PC-9 (cell line): ENCODE data around the gene CD55. TPM values are rescaled to one million over a fixed set of nuclear protein-coding genes. Genes with fewer than 3 reads are reported as not detected.

Experiments used
- BruUV-seq: library from RNA; stranded (reverse); fragments of 400-500 nt; replicated peaks from 2 replicates; lab custom pipeline; 2021; lab: Mats Ljungman, UMichigan
- CTCF ChIA-PET: fragments of 300-600 bp; sonication (Branson Sonifier 250); formaldehyde crosslinking; loops from one replicate; lab custom pipeline; 2022; ENCODE audit warnings: antibody characterized with exemption; lab: Charles Lee
- POLR2A ChIA-PET: fragments of 300-600 bp; sonication (Branson Sonifier 250); formaldehyde crosslinking; loops from one replicate; lab custom pipeline; 2022; ENCODE audit warnings: antibody characterized with exemption; ENCODE audit not compliant: unreplicated experiment; lab: Charles Lee
- DNase-seq, 2 experiments: peaks; one replicate each; pipeline versions ENCODE4 v3.0.0 to v3.0.0-alpha.2; 2015 to 2022; ENCODE audit warnings: mixed read lengths in 1 of 2
- H2AFZ ChIP-seq: fragments of 200-600 bp; sonication (generic); 2 replicates; pipeline ENCODE4 v1.8.1; 2017; ENCODE audit warnings: antibody characterized with exemption
- H3F3A ChIP-seq: fragments of 200-600 bp; sonication (generic); 2 replicates; pipeline ENCODE4 v1.8.1; 2017; ENCODE audit warnings: antibody characterized with exemption, mild to moderate bottlenecking, low read depth; ENCODE audit not compliant: insufficient read depth
- H3K27ac ChIP-seq: fragments of 200-600 bp; sonication (generic); 2 replicates; pipeline ENCODE4 v1.6.1; 2016; ENCODE audit warnings: mixed run types
- H3K27me3 ChIP-seq: fragments of 200-600 bp; sonication (generic); 2 replicates; pipeline ENCODE4 v1.6.1; 2016; ENCODE audit warnings: low read depth, mixed run types; ENCODE audit not compliant: insufficient read depth
- H3K36me3 ChIP-seq: fragments of 200-600 bp; sonication (generic); 2 replicates; pipeline ENCODE4 v1.6.1; 2016; ENCODE audit warnings: low read depth, mixed run types
- H3K4me1 ChIP-seq: fragments of 200-600 bp; sonication (generic); replicated peaks from 2 replicates; pipeline ENCODE4 v1.6.1; 2016; ENCODE audit warnings: mixed run types; ENCODE audit not compliant: insufficient read depth
- H3K4me2 ChIP-seq: fragments of 200-600 bp; sonication (generic); 2 replicates; pipeline ENCODE4 v1.6.1; 2017; ENCODE audit warnings: mixed run types
- H3K4me3 ChIP-seq: fragments of 200-600 bp; sonication (generic); 2 replicates; pipeline ENCODE4 v1.6.1; 2016; ENCODE audit warnings: mixed run types
- H3K79me2 ChIP-seq: fragments of 200-600 bp; sonication (generic); 2 replicates; pipeline ENCODE4 v1.6.1; 2017; ENCODE audit warnings: low read depth, mixed run types
- H3K9me2 ChIP-seq: fragments of 200-600 bp; sonication (generic); 2 replicates; pipeline ENCODE4 v1.8.1; 2017; ENCODE audit warnings: mild to moderate bottlenecking; ENCODE audit not compliant: insufficient read depth
- H3K9me3 ChIP-seq: fragments of 200-600 bp; sonication (generic); 2 replicates; pipeline ENCODE4 v1.8.1; 2016; ENCODE audit warnings: low read depth; ENCODE audit not compliant: insufficient read depth
- H4K20me1 ChIP-seq: fragments of 200-600 bp; sonication (generic); 2 replicates; pipeline ENCODE4 v1.8.1; 2017; ENCODE audit not compliant: insufficient read depth
- CTCF ChIP-seq: fragments of 200-600 bp; sonication (generic); conservative IDR thresholded peaks from 2 replicates; pipeline ENCODE4 v1.6.1; 2017; ENCODE audit warnings: mixed run types, antibody characterized with exemption, mild to moderate bottlenecking, moderate library complexity
- EZH2 ChIP-seq: fragments of 200-600 bp; sonication (generic); IDR thresholded peaks from 2 replicates; pipeline ENCODE4 v1.8.0; 2017; ENCODE audit warnings: antibody characterized with exemption, low read depth
- intact Hi-C: fragments of 100-400 bp; cut with micrococcal nuclease; formaldehyde crosslinking; loops from one replicate; pipeline ENCODE4 v1.10.0; 2022; ENCODE audit not compliant: unreplicated experiment
- total RNA-seq: library from RNA; stranded (reverse); gene quantifications from 2 replicates; pipeline ENCODE4 v1.2.3, GENCODE V29; 2021

The CD55 gene
- total RNA-seq, 1 experiment from 2014 or later: 45.9 TPM

- Histone ChIP-seq H3K27ac (no peak overlapping the region), H3K9me3 (peaks cover 12% of the 10 kb centered on the region; the same call in 1 of the 2 replicates), H3K9me2 (no peaks in the 10 kb centered on the region), H2AFZ (no peak overlapping the region), H3K4me3 (no peak overlapping the region), H4K20me1 (no peaks in the 10 kb centered on the region), H3K79me2 (no peaks in the 10 kb centered on the region), H3K27me3 (no peaks in the 10 kb centered on the region), H3F3A (no peaks in the 10 kb centered on the region), H3K36me3 (peaks cover 58% of the 10 kb centered on the region), H3K4me2 (no peak overlapping the region), H3K4me1 (0 out of 2 replicates have a peak, but pooled peaks cover 4% of the 10 kb centered on the region)
- POLR2A ChIA-PET: no interaction called here
- intact Hi-C loops: no loop called here
- no peak for TF ChIP-seq CTCF
- TF ChIP-seq EZH2: no peak
- no peak for DNase-seq
- CTCF ChIA-PET: no interaction called here
- no TSS peak for BruUV-seq
Measured at GRCh38 chr1:207333009-207333600, 11.6 kb downstream of the CD55 start.

- CTCF ChIA-PET: no interaction called here
- H3K4me3 ChIP-seq: no peak overlapping the region
- no TSS peak for BruUV-seq
- H3K27me3 ChIP-seq: no peaks in the 10 kb centered on the region
- no peaks in the 10 kb centered on the region for H4K20me1 ChIP-seq
- POLR2A ChIA-PET: no interaction called here
- DNase-seq: no peak
- H3K9me2 ChIP-seq: no peaks in the 10 kb centered on the region
- no peak overlapping the region for H3K4me2 ChIP-seq
- no peak overlapping the region for H2AFZ ChIP-seq
- no peak for TF ChIP-seq EZH2
- no peak for TF ChIP-seq CTCF
- 0 out of 2 replicates have a peak, but pooled peaks cover 4% of the 10 kb centered on the region for H3K4me1 ChIP-seq
- H3K27ac ChIP-seq: no peak overlapping the region
- intact Hi-C loops: no loop called here
- peaks cover 12% of the 10 kb centered on the region; the same call in 1 of the 2 replicates for H3K9me3 ChIP-seq
- H3F3A ChIP-seq: no peaks in the 10 kb centered on the region
- H3K79me2 ChIP-seq: no peaks in the 10 kb centered on the region
- peaks cover 54% of the 10 kb centered on the region for H3K36me3 ChIP-seq
Measured at GRCh38 chr1:207333620-207334019, 12.1 kb downstream of the CD55 start.

GRCh38 chr1:207334337-207334736 lies 12.9 kb downstream of the CD55 start:
- Histone ChIP-seq H3K9me3 (peaks cover 12% of the 10 kb centered on the region; the same call in 1 of the 2 replicates), H4K20me1 (no peaks in the 10 kb centered on the region), H3K9me2 (no peaks in the 10 kb centered on the region), H3F3A (no peaks in the 10 kb centered on the region), H2AFZ (no peak overlapping the region), H3K36me3 (peaks cover 51% of the 10 kb centered on the region), H3K4me1 (0 out of 2 replicates have a peak, but pooled peaks cover 4% of the 10 kb centered on the region), H3K27ac (no peak overlapping the region), H3K4me3 (no peak overlapping the region), H3K27me3 (no peaks in the 10 kb centered on the region), H3K79me2 (no peaks in the 10 kb centered on the region), H3K4me2 (no peak overlapping the region)
- TF ChIP-seq CTCF: no peak
- TF ChIP-seq EZH2: no peak
- intact Hi-C loops: no loop called here
- ChIA-PET CTCF (no interaction called here), POLR2A (no interaction called here)
- no peak for DNase-seq
- no TSS peak for BruUV-seq
